Astrocyte of the cerebellum (primary cell): Measurements from ENCODE around the gene CPZ.

Experiments used
- DNase-seq: peaks from one replicate; pipeline ENCODE4 v3.0.0-alpha.2; 2011; ENCODE audit warnings: low read depth
- H3K4me3 ChIP-seq: 2 replicates; pipeline ENCODE4 v1.5.1; 2011; ENCODE audit warnings: mild to moderate bottlenecking, low read depth, low read length, moderate library complexity
- CTCF ChIP-seq: IDR thresholded peaks from 2 replicates; pipeline ENCODE4 v1.5.1; 2012; ENCODE audit warnings: low read length, low read depth, moderate library complexity, mild to moderate bottlenecking; ENCODE audit errors: missing control alignments
- in situ Hi-C: cut with HindIII; loops from 2 replicates; pipeline ENCODE4 v1.10.0; 2017; ENCODE audit warnings: low sequenced_read_pairs

The CPZ gene

GRCh38 chr4:8601556-8601955 is 9.0 kb downstream of the CPZ start:
- no peak for TF ChIP-seq CTCF
- no peak for DNase-seq
- in situ Hi-C loops, result no loop called here
- H3K4me3 ChIP-seq, result no peak overlapping the region

GRCh38 chr4:8602686-8603430 is 10.3 kb downstream of the CPZ start:
- no peak overlapping the region for H3K4me3 ChIP-seq
- in situ Hi-C loops, result no loop called here
- TF ChIP-seq CTCF, result no peak
- no peak for DNase-seq

GRCh38 chr4:8603931-8604330 is 11.4 kb downstream of the CPZ start:
- no peak for DNase-seq
- no peak for TF ChIP-seq CTCF
- in situ Hi-C loops, result no loop called here

GRCh38 chr4:8605289-8605688 is 12.7 kb downstream of the CPZ start:
- in situ Hi-C loops, result no loop called here
- no peak for TF ChIP-seq CTCF
- H3K4me3 ChIP-seq, result no peak overlapping the region
- no peak for DNase-seq

More at GRCh38 chr4:8603931-8604330, 11.4 kb downstream of the CPZ start:
- H3K4me3 ChIP-seq, result no peak overlapping the region

- in situ Hi-C loops, result no loop called here
- no peak overlapping the region for H3K4me3 ChIP-seq
- no peak for TF ChIP-seq CTCF
- DNase-seq, result no peak
Measured at GRCh38 chr4:8606476-8606875, 13.9 kb downstream of the CPZ start.

- H3K4me3 ChIP-seq, result no peak overlapping the region
- TF ChIP-seq CTCF, result no peak
- in situ Hi-C loops, result no loop called here
- DNase-seq, result no peak
Measured at GRCh38 chr4:8606966-8607365, 14.4 kb downstream of the CPZ start.
